Heart right ventricle (tissue), 16 donors: Measurements from ENCODE around the gene CADM4. TPM values are rescaled to one million over a fixed set of nuclear protein-coding genes. Genes with fewer than 3 reads are reported as not detected.
A peak's percentile ranks its signal among the peaks of the same experiment; 100 is the strongest.

Experiments
- ATAC-seq, 8 donors: fragments of 200-7000 bp; cut with Tn5 transposase; one replicate each; pipeline ENCODE4 v1.9.1; 2020; ENCODE audit warnings: mild to moderate bottlenecking in 8 of 8, moderate library complexity in 8 of 8, moderate number of reproducible peaks in 1 of 8
- DNase-seq, 2 donors: peaks; one replicate each; pipeline ENCODE4 v3.0.0-alpha.2; 2020
- H3K27ac ChIP-seq, 10 donors: fragments of 200-600 bp; sonication (generic) in 2 of 10; one replicate each; pipeline versions ENCODE4 v1.5.0 to v1.8.0; 2020 to 2022; ENCODE audit warnings: mild to moderate bottlenecking in 3 of 10
- H3K27me3 ChIP-seq, 7 donors: fragments of 200-600 bp; one replicate each; pipeline ENCODE4 v1.8.0; 2021 to 2022; ENCODE audit warnings: mild to moderate bottlenecking in 2 of 7
- H3K36me3 ChIP-seq, 9 donors: fragments of 200-600 bp; sonication (generic) in 1 of 9; one replicate each; pipeline versions ENCODE4 v1.5.0 to v1.8.0; 2020 to 2022; ENCODE audit warnings: mild to moderate bottlenecking in 2 of 9
- H3K4me1 ChIP-seq, 9 donors: fragments of 200-600 bp; sonication (generic) in 1 of 9; one replicate each; pipeline versions ENCODE4 v1.5.0 to v1.8.0; 2020 to 2022; ENCODE audit warnings: mild to moderate bottlenecking in 4 of 9
- H3K4me3 ChIP-seq, 10 donors: fragments of 200-600 bp; sonication (generic) in 2 of 10; one replicate each; pipeline versions ENCODE4 v1.5.0 to v1.8.0; 2020 to 2022; ENCODE audit warnings: mild to moderate bottlenecking in 7 of 10, moderate library complexity in 2 of 10
- H3K9me3 ChIP-seq, 11 donors: fragments of 200-600 bp in 10 of 11; sonication (generic) in 2 of 11; one replicate each; pipeline versions ENCODE4 v1.5.0 to v1.8.0; 2013 to 2022; ENCODE audit warnings: mild to moderate bottlenecking in 2 of 11, control low read depth in 1 of 11, moderate library complexity in 1 of 11
- CTCF ChIP-seq, 9 donors: fragments of 200-600 bp; sonication (generic) in 2 of 9; IDR thresholded peaks; one replicate each; pipeline versions ENCODE4 v1.5.0 to v1.8.0; 2021 to 2022; ENCODE audit warnings: antibody characterized with exemption in 9 of 9, mild to moderate bottlenecking in 5 of 9, moderate library complexity in 1 of 9
- WGBS, 2 donors: extraction: QIAGEN DNeasy Blood & Tissue Kit; methylation state at CpG; one replicate each; pipeline ENCODE4 v1.1.7; 2013; ENCODE audit warnings: inconsistent platforms in 1 of 2; 5-methylcytosine and 5-hydroxymethylcytosine counted together
- intact Hi-C, 10 donors: fragments of 100-400 bp; cut with DNase I; formaldehyde crosslinking; loops; one replicate each; pipeline versions ENCODE4 v1.11.1 to v1.14.2; 2022
- polyA plus RNA-seq, 2 donors: library from polyadenylated mRNA; stranded (reverse); fragments of 200-250 nt; gene quantifications; one replicate each; pipeline ENCODE4 v1.2.3, GENCODE V29; 2013
- total RNA-seq, 10 donors: library from RNA; stranded (reverse); fragmentation: NEBNext Ultra II Directional in 3 of 10; extraction: Animal tissue kit (Norgen Biotek cat#: 25700) in 3 of 10; gene quantifications; one replicate each; pipeline versions ENCODE4 v1.2.1 to v1.2.4, GENCODE V29; 2021 to 2023
- donor health status: Arrhythmogenic right ventricular cardiomyopathy.
- donor health status: ischemic (EF 13 %, LVEDD 7.1; RV severe dilation, severe dysfunction).
- donor health status: healthy with polysubstance abuse.
- donor health status: DM: no; HTN: yes; CAD: no.
- donor health status: DM: no; HTN: no; CAD: no.
- donor health status: ischemic (EF 25% LVEDD 6.9; RV normal size, moderate dysfunction).
- donor health status: ischemic (EF 25% LVEDD 5.7; RV mildly dilated, moderate dysfunction).
- donor health status: healthy.
- donor health status: DM: yes; HTN: yes; CAD: no.
- donor health status: Ischemic cardiomyopathy.
- donor health status: ischemic (EF 35%, LVEDD 5.7; RV mildly dilated, moderate dysfunction).
- donor health status: nonischemic (EF 11% LVEDD 7.7; RV severe dilation, severe dysfunction).
- donor health status: DM: yes; HTN: yes; CAD: no.
- donor health status: PGD.
- donor health status: ischemic (EF 29% LVEDD 5.4; RV normal size, mild dysfunction).
- donor health status: nonischemic (EF 23%, LVEDD 6.1; RV moderate dilation, normal function).

The CADM4 gene
- total and polyA plus RNA-seq, 12 donors = 3.0 to 12.3 (median 8.2) TPM

DNA sequence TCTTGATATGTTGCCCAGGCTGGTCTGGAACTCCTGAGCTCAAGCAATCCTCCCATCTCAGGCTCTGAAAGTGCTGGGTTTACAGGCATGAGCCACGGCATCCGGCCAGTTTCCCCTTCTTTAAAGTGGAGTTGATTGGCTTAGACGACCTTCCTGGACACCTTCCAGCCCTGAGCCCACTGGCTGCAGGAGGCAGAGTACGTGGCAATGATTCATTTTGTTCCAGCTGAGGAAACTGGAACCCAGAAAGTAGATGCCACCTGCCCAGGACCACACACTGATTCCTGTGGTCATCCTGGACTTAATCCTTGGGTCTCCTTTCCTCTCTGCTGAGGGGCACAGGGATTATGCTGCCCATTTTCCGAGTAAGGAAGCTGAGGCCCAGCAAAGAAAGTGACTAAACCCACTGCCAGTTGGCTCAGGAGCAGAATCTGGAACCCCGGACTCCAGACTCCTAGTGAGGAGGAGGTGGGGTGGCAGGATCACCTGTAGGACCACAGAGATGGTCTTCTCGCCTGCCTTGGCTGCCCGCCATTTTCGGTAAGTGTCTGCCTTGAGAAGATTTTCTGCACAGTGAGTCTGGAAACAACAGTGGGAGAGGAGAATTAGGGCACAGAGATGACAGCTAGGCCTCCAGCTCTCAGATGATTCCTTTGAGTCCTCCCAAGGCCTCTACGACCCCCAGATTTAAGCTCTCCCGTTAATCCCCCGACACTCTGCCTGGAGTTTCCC, 65.1 kb downstream of the CADM4 start:
- WGBS, 2 donors = 29 to 39% methylated on average over 12 of the region's 12 CpGs
- H3K27ac ChIP-seq = peak overlapping the region in 9 of 10 donors; percentile 61 to 91 (median 78)

More for the DNA sequence above, 65.1 kb downstream of the CADM4 start:
- TF ChIP-seq CTCF (IDR thresholded peaks at IDR 0.05) = no peak
- Histone ChIP-seq H3K36me3 (peaks cover 0 to 39% (median 0%) of the 10 kb centered on the region in 9 donors), H3K4me3 (peak overlapping the region; percentile 56 to 93 (median 71)), H3K9me3 (no peaks in the 10 kb centered on the region), H3K27me3 (no peaks in the 10 kb centered on the region), H3K4me1 (peaks cover 5 to 25% (median 13%) of the 10 kb centered on the region in 9 donors)
- DNase-seq (no peak), ATAC-seq (no peak)
- intact Hi-C loops = loop anchor here in 4 of 10 donors (1.0 kb wide), 1 partner anchor 22 kb away; the partner anchor contains the start of genes IRGQ (in 4 of the 4) and ZNF576 (in 4 of the 4)

Other genes with a start within 250 kb of the CADM4 start
- gene TEX101, start 225.0 kb downstream of the CADM4 start, total RNA-seq = not detected
- gene TEX101, start 225.0 kb downstream of the CADM4 start, polyA plus RNA-seq = not detected
- gene LYPD3, start 174.2 kb downstream of the CADM4 start, total RNA-seq = under 1 TPM in 8 of 10 donors, not detected in 2; 0.14 to 0.75 (median 0.37) TPM
- gene LYPD3, start 174.2 kb downstream of the CADM4 start, polyA plus RNA-seq = under 1 TPM; 0.29 to 0.42 TPM
- 10 to 100 TPM in 1 of 10 donors, 1 to 10 TPM in 9; 4.1 to 10.0 (median 7.0) TPM for gene PHLDB3, start 135.1 kb downstream of the CADM4 start, total RNA-seq
- gene PHLDB3, start 135.1 kb downstream of the CADM4 start, polyA plus RNA-seq = 1 to 10 TPM; 4.0 to 5.7 TPM
- gene ETHE1, start 112.6 kb downstream of the CADM4 start, total RNA-seq = 10 to 100 TPM in 9 of 10 donors, 1 to 10 TPM in 1; 8.7 to 21.3 (median 13.0) TPM
- 10 to 100 TPM in 1 of 2 donors, 1 to 10 TPM in 1; 5.1 to 23.6 TPM for gene ETHE1, start 112.6 kb downstream of the CADM4 start, polyA plus RNA-seq
- gene ZNF575, start 106.7 kb downstream of the CADM4 start, total RNA-seq = 1 to 10 TPM in 7 of 10 donors, under 1 TPM in 3; 0.45 to 2.0 (median 1.3) TPM
- gene ZNF575, start 106.7 kb downstream of the CADM4 start, polyA plus RNA-seq = under 1 TPM; 0.54 to 0.80 TPM
- 10 to 100 TPM; 11.8 to 21.9 (median 17.7) TPM for gene XRCC1, start 64.3 kb downstream of the CADM4 start, total RNA-seq
- 10 to 100 TPM; 11.0 to 19.2 TPM for gene XRCC1, start 64.3 kb downstream of the CADM4 start, polyA plus RNA-seq
- 1 to 10 TPM in 9 of 10 donors, under 1 TPM in 1; 0.28 to 3.7 (median 1.3) TPM for gene PINLYP, start 64.0 kb downstream of the CADM4 start, total RNA-seq
- 1 to 10 TPM; 4.5 to 5.2 TPM for gene PINLYP, start 64.0 kb downstream of the CADM4 start, polyA plus RNA-seq
- gene IRGQ, start 43.7 kb downstream of the CADM4 start, total RNA-seq = 10 to 100 TPM; 19.0 to 34.2 (median 28.4) TPM
- 1 to 10 TPM; 5.6 to 8.8 TPM for gene IRGQ, start 43.7 kb downstream of the CADM4 start, polyA plus RNA-seq
- 10 to 100 TPM in 9 of 10 donors, 1 to 10 TPM in 1; 8.7 to 15.9 (median 12.7) TPM for gene ZNF576, start 43.3 kb downstream of the CADM4 start, total RNA-seq
- 10 to 100 TPM in 1 of 2 donors, 1 to 10 TPM in 1; 6.7 to 20.9 TPM for gene ZNF576, start 43.3 kb downstream of the CADM4 start, polyA plus RNA-seq
- gene SRRM5, start 27.8 kb downstream of the CADM4 start, total RNA-seq = under 1 TPM in 8 of 10 donors, not detected in 2; 0.11 to 0.32 (median 0.22) TPM
- 1 to 10 TPM in 1 of 2 donors, under 1 TPM in 1; 0.26 to 1.6 TPM for gene SRRM5, start 27.8 kb downstream of the CADM4 start, polyA plus RNA-seq
- 10 to 100 TPM; 28.1 to 37.6 (median 32.9) TPM for gene ZNF428, start 20.2 kb downstream of the CADM4 start, total RNA-seq
- gene ZNF428, start 20.2 kb downstream of the CADM4 start, polyA plus RNA-seq = 10 to 100 TPM; 43.2 to 94.9 TPM
- gene PLAUR, start 30.3 kb upstream of the CADM4 start, total RNA-seq = 10 to 100 TPM in 4 of 10 donors, 1 to 10 TPM in 6; 2.1 to 28.6 (median 7.4) TPM
- 10 to 100 TPM in 1 of 2 donors, 1 to 10 TPM in 1; 3.7 to 17.1 TPM for gene PLAUR, start 30.3 kb upstream of the CADM4 start, polyA plus RNA-seq
- not detected for gene IRGC, start 76.2 kb upstream of the CADM4 start, total RNA-seq
- not detected for gene IRGC, start 76.2 kb upstream of the CADM4 start, polyA plus RNA-seq
- gene SMG9, start 115.1 kb upstream of the CADM4 start, total RNA-seq = 10 to 100 TPM in 9 of 10 donors, 1 to 10 TPM in 1; 10.0 to 19.4 (median 13.3) TPM
- gene SMG9, start 115.1 kb upstream of the CADM4 start, polyA plus RNA-seq = 10 to 100 TPM; 20.3 to 30.4 TPM
- gene KCNN4, start 141.1 kb upstream of the CADM4 start, total RNA-seq = 1 to 10 TPM in 3 of 10 donors, under 1 TPM in 7; 0.34 to 1.6 (median 0.69) TPM
- gene KCNN4, start 141.1 kb upstream of the CADM4 start, polyA plus RNA-seq = 1 to 10 TPM; 1.2 to 1.4 TPM
- gene LYPD5, start 162.6 kb upstream of the CADM4 start, total RNA-seq = 1 to 10 TPM in 5 of 10 donors, under 1 TPM in 5; 0.24 to 5.3 (median 0.90) TPM
- gene LYPD5, start 162.6 kb upstream of the CADM4 start, polyA plus RNA-seq = 1 to 10 TPM in 1 of 2 donors, under 1 TPM in 1; 0.37 to 1.2 TPM
- 10 to 100 TPM in 9 of 10 donors, 1 to 10 TPM in 1; 7.5 to 16.9 (median 12.1) TPM for gene ZNF283, start 187.5 kb upstream of the CADM4 start, total RNA-seq
- gene ZNF283, start 187.5 kb upstream of the CADM4 start, polyA plus RNA-seq = 1 to 10 TPM; 1.7 to 6.7 TPM
- 10 to 100 TPM in 3 of 10 donors, 1 to 10 TPM in 7; 4.6 to 11.9 (median 7.2) TPM for gene ZNF404, start 244.1 kb upstream of the CADM4 start, total RNA-seq
- gene ZNF404, start 244.1 kb upstream of the CADM4 start, polyA plus RNA-seq = 10 to 100 TPM in 1 of 2 donors, 1 to 10 TPM in 1; 4.6 to 68.7 TPM